Measurements from ENCODE around the gene PRKAG2. TPM values are rescaled to one million over a fixed set of nuclear protein-coding genes. Genes with fewer than 3 reads are reported as not detected.

PRKAG2 gene
- polyA plus RNA-seq, 1 donor = 12.3 TPM

GRCh38 chr7:151518105-151518946 lies 358.6 kb downstream of the PRKAG2 start:
- DNase-seq (ENCODE audit: low read depth) = no peak

DNA sequence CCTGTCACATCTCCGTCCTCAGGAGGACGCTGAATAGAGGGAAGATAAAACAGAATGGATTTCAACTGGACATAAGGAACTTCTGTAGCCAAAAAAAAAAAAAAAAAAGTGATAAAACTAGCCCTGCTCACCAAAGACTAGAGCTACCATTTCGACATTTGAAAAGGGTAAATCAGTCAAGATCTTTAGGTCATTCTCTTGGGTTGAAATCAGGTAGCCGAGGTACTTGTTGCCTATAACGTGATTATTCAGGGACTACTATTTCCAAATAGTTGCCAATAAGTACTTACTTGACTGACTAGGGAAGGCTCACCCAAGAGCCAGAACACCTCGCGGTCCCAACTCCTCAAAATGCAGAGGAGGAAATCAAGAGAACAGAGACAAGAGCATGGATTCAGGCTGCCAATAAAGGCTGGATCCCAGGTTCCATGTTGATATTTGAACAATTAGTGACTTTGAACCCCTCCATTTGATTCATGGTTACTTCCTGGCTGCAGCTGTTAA lies 359.3 kb downstream of the PRKAG2 start:
- DNase-seq (ENCODE audit: low read depth) = no peak

- DNase-seq (ENCODE audit: low read depth) = no peak
Observed at GRCh38 chr7:151515276-151515565, 361.7 kb downstream of the PRKAG2 start.

DNA sequence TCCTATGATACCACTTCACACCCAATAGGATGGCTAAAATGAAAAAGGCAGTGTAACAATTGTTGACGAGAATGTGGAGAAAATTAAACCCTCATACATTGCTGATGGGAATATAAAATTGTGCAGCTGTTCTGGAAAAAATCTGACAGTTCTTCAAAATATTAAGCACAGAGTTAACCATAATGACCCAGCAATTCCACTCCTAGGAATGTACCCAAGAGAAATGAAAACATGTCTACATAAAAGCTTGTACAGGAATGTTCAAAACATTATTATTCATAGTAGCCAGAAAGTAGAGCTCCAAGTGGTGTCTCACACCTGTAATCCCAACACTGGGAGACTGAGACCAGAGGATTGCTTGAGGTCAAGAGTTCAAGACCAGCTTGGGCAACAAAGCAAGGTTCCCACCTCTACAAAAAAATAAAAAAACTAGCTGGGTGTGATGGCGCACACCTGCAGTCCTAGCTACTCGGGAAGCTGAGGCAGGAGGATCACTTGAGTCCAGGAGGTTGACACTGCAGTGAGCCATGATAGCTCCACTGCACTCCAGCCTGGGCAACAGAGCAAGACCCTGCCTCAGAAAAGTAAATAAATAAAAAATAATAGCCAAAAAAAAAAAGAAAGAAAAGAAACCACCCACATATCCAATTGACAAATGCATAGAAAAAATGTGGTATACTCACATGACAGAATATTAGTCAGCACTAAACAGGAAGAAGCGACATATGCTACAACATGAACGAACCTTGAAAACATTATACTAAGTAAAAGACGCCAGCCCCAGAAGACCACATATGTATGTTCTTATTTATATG lies 362.2 kb downstream of the PRKAG2 start:
- DNase-seq (ENCODE audit: low read depth) = no peak

- no peak for DNase-seq (ENCODE audit: low read depth)
Observed at GRCh38 chr7:151513133-151513532, 363.8 kb downstream of the PRKAG2 start.

GRCh38 chr7:151512353-151512752 lies 364.6 kb downstream of the PRKAG2 start:
- no peak for DNase-seq (ENCODE audit: low read depth)

DNA sequence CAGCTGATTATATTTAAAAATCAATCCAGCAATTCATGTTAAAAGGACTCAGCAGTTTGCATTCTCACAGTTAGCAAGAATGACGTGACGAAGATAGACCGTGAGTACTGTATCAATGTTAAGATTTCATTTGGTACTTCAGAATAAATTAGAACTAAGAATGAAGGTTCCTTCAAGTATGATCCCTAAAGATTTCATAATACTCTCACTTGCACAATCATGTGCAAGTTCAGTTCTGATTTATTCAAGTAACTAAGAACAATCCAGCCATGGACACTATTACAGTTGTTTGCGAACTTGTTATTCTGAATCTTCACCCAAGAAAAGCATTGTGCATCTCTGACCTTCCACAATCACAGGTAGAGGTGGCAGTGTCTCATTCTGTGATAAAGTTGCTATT lies 365.0 kb downstream of the PRKAG2 start:
- no peak for DNase-seq (ENCODE audit: low read depth)

DNA sequence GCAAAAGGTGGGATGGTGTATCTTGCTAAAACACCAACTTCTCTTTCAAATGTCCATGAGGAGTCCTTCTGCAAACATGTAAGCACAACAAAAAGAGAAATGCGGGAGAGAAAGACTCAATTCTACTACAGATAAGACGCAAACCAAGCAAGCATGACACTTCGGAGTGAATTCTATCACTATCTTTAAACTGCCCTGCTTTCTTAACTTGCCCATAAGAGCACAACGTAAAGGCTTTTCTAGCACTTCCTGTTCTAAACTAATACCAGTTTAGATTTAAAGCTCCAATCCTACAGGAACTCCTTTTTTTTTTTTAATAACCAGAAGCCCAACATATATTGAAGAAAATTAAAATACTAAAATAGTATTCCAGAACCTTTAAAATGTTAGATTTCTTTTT lies 365.6 kb downstream of the PRKAG2 start:
- DNase-seq (ENCODE audit: low read depth) = no peak

DNA sequence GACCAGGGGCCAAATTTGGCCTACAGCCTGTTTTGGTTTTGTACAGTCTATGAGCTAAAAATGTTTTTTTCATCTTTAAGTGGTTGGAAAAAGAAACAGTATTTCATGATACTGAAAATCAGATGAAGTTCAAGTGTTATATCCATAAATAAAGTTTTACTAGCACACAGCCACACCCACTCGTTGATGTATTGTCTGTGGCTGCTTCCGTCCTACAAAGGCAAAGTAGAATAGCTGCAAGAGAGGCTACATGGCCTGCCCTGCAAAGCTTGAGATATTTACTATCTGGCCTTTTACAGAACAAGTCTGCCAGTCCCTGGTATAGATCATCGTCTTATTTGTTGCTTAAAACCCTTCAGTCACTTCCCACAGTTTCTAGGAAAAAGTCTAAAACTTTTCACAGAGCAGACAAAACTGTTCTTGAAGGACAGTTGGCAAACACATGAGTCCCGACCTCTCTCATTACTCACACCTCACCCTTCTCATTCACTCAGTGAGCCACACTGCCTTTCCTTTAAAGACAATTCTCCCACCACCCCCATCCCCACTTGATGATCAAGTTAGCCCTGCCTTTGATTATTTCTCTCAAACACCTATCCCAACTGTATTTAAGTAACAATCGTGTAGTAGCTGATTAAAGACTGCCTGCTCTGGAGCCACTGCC lies 367.1 kb downstream of the PRKAG2 start:
- no peak for DNase-seq (ENCODE audit: low read depth)

DNA sequence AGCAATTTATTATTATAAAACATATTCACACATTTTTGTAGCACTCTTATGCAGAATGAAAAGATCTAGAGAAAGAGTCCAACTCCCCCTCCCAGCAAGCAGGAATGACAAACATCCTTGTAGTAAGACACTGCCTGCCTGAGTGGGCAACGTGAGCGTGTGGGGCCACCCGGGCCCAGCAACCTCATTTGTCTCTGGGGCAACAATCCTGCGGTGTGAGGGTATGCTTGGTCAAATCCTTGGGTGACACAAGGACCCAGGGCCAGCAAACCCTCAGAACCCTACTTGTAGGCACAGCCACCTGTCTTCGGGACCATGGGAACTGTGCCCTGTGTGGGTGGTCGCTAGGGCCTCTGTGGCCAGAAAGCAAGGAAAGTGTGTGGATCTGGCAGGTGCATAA lies 367.9 kb downstream of the PRKAG2 start:
- no peak for DNase-seq (ENCODE audit: low read depth)

DNA sequence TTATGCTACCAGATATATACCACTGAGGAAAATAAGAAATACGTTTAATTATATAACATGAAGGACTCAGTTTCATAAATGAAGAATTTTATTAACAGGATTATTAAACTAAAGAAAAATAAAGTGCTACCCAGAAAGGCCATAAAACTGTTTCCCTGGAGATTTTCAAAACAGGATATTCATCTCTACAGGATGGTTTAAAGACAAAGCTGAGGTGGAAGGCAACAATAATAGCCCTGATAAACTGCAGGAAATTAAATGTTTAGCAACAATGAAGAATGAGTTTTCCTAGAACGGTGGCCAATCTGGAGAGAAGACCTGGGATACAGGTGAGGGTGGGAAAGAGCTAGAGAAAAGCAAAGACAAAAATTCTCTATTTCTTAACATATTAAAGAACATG lies 369.1 kb downstream of the PRKAG2 start:
- DNase-seq (ENCODE audit: low read depth) = no peak

GRCh38 chr7:151506901-151507382 lies 370.0 kb downstream of the PRKAG2 start:
- no peak for DNase-seq (ENCODE audit: low read depth)

Other genes starting within 250 kb of the PRKAG2 start
- not detected for gene GALNTL5, start 79.3 kb upstream of the PRKAG2 start, polyA plus RNA-seq (ENCODE audit: insufficient read length)
- 30.1 TPM for gene GALNT11, start 148.6 kb upstream of the PRKAG2 start, polyA plus RNA-seq (ENCODE audit: insufficient read length)

Data from forelimb muscle (tissue), 1 donor.